Nucleus accumbens (tissue), 56 donors: ENCODE measurements around the gene NRGN.

Experiments
- DNase-seq, 56 donors: peaks; one replicate each; lab custom pipeline; 2025; lab: John Stamatoyannopoulos, UW

The NRGN gene

DNA sequence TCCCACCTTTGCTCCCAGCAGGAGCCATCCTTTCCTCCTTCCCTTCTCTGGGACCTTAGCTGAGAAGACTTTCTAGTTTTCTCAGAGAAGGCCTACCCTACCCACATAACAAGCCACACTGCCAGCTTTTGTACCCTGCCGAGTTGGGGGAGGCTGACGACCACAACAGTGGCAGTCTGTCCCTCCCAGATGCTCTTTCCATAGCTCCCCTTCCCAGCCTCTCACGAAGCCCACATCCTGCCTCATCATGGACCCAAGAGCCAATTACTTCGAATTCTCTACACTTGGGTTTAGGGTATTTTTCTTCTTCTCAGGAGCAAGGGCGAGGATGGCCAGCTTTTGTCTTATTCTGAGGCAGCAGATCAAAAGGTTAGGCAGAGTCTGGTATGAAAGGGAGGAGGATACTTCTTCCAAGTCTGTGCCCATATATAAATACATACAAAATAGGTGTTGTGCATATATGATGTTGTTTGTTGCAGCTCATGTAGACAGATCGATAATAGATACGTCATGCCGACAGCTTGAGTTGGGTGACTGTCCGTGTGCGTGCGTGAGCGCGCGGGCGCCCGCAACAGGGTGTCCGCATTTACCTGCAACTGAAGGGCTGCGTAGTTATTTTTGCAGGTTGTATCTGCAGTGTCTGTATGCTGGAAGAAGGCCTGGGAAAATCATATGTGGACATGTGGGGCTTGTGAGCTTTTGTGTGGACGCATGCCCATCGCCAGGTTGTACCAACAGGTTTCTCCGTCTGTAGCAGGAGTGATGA, 846 bp upstream of the NRGN start:
- no peak for DNase-seq

DNA sequence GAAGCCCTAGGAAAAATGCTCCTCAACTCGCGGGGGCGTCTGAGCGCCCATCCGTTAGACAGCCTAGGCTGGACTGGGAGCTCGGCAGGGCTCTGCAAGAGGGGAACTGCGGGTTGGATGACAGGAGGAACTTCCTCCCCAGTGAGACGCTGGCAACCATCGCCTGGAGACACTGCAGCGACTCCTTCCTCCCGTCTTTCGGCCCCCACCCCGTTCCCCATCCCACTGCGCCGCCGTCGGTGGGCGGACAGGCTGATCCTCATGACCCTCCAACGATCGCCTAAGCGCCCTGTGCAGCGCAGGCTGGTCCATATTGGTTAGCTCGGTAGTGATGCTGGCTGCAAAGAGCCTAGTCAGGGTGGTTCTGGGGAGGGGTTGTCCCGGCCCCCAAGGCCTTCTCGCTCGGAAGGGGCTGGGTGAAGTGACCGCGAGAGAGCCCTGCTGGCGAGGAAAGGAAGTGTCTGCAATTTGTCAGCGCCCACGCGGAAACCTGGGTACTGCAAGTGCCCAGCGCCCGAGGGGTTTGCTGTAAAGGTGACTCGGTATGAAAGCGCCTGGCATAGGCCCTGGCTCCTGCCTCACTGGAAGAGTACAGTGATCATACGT, 638 bp downstream of the NRGN start:
- DNase-seq, result peak in 3 of 56 donors; percentile 27 to 65 (median 30)

DNA sequence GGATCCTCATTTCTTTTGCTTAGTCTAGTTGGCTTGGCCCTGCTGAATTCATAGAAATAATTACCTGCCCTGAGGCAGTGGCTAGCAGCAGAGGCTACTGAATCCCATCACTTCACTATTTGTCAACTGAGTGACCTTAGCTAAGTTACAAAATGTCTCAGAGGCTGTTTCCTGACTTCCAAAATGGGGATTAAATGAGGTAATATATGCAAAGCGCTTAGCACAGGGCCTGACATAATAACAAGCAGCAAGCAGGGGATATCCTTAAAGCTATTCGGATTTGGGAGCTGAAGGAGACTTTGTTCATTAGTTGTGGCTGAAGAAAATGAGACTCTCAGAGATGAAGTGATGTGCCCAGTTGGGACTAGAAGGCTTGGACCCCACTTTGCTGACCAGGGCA, 2.8 kb downstream of the NRGN start:
- no peak for DNase-seq

DNA sequence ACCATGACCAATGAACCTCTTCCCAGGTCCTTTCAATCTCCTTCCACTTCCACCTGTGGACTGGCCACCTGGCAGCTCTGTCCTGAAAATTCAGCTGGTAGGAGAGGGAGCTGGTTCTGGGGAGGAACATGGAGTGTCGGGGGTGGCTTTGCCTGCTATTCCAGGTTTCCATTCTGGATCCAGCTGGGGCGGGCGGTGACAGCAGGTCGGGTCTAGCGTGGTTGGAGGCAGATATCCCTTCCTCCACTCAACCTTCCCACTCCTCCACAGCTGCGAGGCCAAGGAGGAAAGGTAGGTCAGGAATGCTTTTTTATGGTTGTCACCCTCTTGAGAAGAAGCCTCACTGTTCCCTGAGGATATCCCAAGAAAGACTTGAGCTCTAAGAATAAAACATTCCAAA, 3.3 kb downstream of the NRGN start:
- DNase-seq, result no peak

DNA sequence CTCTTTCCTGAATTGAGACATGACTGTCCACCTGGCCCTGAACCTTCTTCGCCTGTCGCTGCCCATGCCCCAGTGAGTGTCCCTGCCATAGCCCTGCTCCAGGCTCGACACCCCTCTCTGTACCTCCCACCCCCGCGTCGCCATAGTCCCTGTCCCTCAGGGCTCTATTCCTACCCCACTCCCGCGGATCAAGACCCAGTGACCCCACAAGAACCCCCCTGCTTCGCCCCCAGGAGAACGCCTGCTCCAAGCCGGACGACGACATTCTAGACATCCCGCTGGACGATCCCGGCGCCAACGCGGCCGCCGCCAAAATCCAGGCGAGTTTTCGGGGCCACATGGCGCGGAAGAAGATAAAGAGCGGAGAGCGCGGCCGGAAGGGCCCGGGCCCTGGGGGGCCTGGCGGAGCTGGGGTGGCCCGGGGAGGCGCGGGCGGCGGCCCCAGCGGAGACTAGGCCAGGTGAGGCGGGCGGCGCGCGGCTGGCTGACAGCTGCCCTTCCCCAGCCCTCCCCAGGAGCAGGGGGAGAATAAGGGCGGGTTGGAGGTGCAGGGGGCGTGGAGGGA, 5.6 kb downstream of the NRGN start:
- no peak for DNase-seq

DNA sequence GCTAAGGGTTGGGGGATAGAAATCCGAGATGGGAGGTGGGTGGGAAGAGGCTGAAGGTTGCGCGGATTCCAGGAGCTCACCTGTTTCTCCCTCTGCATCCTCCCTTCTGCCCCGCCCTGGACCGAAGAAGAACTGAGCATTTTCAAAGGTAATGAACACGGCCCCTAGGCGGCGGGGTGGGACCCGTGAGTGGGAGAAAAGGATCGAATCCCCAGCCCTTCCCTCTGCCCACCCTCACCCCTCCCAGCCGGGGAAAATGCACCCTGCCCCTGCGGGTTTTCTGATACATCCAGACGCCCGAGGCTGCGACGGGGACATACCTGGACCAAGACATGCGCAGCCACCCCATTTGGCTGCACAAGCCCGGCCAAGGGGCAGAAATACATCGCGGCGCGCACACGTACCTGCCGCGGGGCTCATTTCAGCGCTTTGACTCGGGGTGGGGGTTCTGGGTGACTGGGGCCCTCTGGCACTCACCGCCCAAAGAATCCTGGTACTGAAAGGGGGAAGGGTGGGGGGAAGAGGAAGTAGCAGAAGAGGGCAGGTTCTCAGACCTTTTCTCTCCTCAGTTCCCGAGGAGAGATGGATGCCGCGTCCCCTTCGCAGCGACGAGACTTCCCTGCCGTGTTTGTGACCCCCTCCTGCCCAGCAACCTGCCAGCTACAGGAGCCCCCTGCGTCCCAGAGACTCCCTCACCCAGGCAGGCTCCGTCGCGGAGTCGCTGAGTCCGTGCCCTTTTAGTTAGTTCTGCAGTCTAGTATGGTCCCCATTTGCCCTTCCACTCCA, 6.3 kb downstream of the NRGN start:
- peak in 5 of 56 donors; percentile 15 to 49 (median 22) for DNase-seq

DNA sequence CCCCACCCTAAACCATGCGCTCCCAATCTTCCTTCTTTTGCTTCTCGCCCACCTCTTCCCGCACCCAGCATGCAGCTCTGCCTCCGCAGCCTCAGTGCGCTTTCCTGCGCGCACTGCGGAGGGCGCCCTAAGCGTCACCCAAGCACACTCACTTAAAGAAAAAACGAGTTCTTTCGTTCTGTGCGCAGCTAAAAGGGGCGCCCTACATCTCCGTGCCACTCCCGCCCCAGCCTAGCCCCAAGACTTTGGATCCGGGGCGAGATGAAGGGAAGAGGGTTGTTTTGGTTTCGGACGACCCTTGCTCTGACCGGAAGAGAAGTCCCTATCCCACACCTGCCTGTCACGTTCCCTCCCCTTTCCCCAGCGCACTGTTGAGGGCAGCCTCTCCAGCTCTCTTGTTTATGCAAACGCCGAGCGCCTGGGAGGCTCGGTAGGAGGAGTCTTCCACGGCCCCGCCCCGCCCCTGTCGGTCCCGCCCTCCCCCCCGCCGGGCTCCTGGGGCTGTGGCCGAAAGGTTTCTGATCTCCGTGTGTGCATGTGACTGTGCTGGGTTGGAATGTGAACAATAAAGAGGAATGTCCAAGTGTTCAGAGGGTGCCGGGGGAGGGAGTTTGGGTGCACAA, 7.0 kb downstream of the NRGN start:
- peak in 18 of 56 donors; percentile 17 to 67 (median 45) for DNase-seq

DNA sequence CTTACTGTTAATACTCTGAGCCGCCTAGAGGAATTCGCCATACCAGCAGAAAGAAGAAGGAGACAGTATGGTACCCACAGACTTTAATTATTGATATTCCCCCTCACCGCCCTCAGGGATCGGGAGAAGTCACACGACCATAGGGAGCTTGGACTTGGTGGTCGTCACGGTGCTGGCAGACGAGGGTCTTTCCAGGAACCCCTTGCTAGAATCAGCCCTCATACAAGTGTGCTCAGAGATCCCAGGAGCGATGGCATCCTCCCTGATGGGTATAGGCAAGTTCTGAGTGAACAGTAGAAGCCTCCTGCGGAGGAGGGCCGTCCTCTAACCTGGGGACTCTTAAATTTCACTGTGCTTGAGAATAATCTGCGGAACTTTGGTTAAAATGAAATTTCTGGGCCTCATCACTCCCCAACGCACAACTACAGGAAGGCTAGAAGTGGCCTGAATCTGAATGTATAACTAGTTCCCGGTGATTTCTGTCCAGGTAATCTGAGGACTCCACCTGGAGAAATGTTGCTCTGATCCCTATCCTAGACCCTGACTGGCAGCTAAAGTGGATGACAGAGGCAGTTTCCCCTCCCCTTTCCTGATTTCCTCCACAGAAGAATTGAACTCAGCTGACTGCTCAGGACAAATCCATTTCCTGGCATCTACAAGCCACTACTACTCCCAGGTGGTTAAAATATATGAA, 7.8 kb downstream of the NRGN start:
- no peak for DNase-seq

DNA sequence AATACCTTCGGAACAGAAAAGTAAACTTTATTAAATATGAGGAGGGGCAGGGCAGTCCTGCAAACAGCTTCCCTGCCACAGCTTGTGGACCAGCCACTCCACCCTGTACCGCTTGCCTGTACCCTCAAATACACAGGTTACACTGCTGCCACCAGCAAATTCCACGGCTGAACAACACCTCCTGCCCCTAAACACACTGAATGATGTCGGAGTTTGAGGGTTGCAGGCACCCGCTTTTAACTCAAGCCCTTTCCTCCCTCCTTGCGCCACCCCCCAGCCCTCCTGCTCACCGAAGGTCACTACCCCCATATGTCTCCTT, 8.3 kb downstream of the NRGN start:
- DNase-seq, result no peak

DNA sequence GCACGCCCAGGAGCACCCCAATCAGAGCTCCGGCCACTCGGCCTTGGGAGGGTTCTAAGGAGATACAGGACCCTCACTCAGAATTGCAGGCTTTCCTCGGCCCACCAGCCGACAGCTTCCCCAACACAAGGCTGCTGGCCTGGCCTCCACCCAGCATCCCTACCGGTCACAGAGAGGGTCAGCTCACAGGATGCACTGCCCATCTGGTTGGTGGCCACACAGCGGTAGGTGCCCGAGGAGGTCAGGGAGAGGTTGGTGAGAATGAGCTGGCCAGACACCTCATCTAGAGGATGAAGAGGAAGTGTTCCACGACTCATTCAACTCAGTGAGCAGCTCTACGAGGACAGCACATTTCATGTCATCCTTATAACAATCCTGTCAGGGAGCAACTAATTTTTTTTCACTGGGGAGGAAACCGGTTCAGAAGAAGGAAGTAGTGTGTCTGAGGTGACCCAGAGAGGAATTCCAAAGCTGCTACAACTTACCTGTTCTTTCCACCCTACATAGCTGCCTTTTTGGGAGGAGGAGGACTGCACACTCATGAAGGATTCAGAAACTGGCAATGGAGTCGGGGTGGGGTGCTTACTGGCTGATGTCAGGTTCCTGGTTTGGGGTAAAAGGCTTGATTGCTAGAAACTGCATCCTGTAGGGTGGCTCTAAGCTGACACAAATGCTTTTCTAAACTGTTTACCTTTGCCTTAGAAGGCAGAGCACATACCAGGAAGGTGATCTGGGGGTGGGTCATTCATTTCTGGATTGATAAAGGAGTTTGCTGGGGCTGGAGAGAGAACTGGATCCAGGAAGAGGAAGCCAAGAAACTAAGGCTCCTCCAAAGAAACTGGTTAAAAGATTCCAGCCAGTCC, 9.0 kb downstream of the NRGN start:
- no peak for DNase-seq

DNA sequence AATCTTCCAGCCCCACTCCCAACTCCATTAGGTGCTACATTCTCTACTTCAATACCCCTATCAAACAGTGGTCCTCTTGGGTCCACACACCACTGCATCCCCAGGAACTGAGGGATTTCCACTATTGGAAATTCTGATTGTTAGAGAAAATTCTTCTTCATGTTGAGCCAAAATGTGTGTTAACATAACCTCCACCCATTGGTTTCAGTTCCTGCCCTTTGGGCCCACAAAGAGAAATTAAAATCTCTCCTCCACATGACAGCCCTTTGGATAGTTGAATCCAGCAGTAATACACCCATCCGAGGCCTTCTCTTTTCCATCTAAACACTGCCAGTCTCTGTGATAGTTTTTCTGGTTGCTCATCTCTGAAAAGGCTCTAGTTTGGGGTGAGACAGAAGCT, 10.2 kb downstream of the NRGN start:
- no peak for DNase-seq

DNA sequence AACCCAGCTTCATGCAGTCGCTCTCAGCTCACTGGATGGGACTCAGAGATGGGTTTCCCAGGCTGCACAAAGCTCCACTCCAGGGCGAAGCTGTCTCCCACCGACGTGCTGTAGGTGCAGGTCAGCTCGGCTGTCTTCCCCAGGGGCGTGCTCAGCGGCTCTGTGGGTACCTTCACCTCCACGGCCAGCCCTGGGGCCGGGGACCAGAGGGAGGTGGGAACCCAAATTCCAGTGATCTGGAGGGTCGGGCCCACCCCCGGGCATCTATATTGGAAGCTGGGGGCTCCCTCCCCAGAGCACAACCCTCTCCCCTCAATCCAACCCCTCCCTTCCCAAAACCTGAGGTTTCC, 11.6 kb downstream of the NRGN start:
- no peak for DNase-seq

DNA sequence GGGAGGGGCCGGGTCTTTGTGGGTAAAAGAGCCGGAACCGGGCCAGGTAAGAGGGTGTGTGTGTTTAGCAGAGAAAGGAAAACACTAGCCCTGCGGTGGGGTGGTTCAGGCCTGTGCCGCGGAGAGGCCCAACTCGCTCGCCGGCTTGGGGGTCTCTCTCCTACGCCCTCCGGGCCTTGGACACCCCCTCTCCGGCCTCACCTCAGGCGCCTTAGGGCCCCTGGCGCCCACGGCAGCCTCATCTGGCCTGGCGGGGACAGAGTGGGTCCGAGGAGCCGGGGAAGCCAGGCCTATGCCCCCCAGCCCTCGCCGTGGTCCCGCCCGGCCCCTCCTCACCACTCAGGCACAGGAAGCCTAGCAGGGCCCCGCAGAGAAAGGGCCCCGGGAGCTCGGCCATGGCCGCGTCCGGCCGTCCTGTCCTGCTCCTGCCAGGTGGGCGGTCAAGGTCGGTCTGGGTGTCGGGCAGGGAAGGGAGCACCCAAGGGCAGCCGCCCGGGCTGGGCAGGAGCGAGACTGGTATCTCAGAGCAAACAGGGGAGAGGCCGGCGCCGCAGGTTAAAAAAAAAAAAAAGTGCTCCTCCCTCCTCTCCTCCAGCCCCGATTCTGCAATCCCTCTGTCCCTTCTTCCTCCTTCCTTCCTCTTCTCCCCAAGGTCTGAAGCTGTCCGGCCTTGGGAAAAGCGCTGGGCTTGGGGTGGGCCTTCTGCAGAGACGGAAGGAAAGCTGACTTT, 12.2 kb downstream of the NRGN start, which contains the start of gene VSIG2:
VSIG2 (minus strand) TSS at position 515 of the 730 bp plus-strand sequence; CDS start at position 397, 118 bp downstream.
- no peak for DNase-seq

DNA sequence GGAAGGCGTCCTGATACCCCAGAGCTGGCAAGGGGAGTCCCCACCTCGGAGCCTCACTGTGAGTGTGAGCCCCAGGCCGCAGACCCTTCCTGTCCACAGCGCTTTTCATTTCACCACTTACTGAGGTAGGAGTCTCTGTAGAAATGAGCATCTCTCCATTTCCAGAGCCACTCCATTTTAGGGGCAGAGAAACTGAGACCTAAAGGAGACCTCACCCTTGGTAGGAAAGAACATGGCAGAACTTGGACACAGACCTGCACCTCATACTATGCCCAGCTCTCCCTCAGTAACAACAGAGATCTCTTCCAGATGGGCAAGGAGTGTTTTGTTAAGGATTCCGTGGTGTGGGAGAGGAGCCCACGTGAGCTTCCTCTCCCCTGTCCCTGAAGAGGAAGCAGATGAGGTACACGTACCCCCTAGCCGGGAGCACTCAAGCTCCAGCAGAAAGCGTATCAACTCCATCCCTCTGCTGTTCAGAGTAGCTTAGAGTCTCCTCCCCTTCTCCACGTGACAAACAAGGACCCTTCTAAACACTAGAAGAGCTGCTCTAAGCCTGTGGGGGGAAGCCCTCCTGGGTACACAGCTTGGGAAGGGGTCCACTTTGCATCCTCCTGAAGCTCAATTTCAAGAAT, 12.8 kb downstream of the NRGN start:
- no peak for DNase-seq

DNA sequence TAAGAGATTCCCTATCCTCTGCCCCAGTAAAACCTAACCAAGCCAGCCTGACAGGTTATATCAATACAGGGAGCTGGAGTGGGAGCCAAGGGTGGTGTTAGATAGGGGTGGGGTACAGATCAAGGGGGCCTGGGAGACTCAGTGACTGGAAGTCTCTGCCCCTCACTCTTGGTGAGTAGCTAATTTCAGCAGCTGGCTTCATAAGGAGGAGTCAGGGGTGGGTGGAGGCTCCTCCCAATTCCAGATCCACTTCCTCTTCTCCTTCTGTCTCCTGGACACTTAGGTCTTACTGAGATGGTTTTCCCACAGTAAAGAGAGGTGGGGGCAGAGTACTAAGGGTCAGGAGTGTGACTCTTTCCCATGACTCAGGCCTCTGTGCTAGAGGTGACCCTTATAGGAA, 13.5 kb downstream of the NRGN start:
- no peak for DNase-seq

DNA sequence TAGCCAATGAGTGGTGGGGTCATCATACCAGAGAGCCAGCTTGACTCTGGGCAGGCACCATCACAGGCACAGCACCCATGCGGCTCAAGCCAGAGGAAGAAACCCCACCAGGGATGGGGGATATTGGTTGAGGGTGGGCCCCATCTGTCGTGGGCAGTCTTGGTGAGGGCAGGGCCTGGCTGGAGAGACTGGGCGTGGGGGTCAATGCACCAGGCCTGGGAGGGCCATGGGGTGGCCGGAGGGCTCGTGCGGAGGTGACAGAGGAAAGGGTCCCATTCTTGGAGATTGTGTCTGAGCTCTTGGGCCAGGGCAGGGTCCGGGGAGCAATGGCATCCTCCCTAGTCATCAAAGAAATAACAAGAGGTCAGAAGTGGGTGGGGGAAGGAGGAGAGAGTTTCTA, 13.9 kb downstream of the NRGN start:
- DNase-seq, result no peak

DNA sequence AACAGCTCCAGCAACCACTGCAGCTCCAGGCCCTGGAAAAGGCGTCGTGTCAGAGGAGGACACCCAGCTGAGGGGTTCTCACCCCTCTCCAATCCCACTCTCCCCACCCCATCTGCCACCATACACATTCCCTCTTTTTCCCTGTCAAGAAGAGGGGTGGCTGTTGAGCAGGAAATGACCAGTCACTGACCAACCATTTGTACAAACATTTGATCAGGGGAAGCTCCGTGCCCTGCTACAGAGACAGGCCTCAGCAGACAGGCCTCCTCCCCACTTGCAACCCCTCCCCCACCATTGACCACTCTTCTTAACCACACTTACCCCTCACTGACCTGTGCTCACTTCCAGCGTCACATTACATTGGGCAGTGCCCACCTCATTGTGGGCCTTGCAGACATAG, 14.6 kb downstream of the NRGN start:
- no peak for DNase-seq

DNA sequence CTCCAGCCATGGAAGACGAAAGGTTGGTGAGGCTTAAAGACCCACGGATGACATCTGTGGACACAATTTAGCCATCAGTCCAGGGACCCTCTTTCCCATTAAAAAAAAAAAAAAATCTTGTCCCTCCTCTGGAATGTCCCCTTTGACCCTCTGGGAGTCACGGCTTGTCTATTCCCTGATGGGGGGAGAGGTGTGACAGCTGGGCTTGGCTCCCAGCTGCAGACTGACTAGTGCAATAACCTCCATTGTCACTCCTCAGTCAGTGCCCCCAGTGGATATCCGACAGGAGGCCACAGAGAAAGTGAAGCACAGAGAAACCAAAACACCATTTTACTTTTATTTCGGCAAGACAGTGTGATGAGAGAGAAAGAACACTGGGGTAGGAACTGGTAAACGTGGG, 15.0 kb downstream of the NRGN start:
- DNase-seq, result no peak
